ENCODE results near the gene R3HCC1L. TPM values are rescaled to one million over a fixed set of nuclear protein-coding genes. Genes with fewer than 3 reads are reported as not detected.

R3HCC1L gene
- total and polyA plus RNA-seq, 2 of the 4 experiments (the other 2 are of a cell fraction): 8.3 to 14.7 TPM

GRCh38 chr10:98098247-98098646 is 36.2 kb upstream of the R3HCC1L start:
- Histone ChIP-seq H2BK15ac (ENCODE audit: low read depth, low read length) (no peak overlapping the region), H3K79me1 (ENCODE audit: low read depth in 1 of 2, low read length in 2 of 2) (no peaks in the 10 kb centered on the region), H3K9me1 (ENCODE audit: insufficient read depth, low read length) (no peaks in the 10 kb centered on the region), H2AK5ac (ENCODE audit: low read depth, low read length) (no peak overlapping the region), H2AFZ (replicated peaks; ENCODE audit: low read length, poor library complexity) (no peak overlapping the region), H4K91ac (ENCODE audit: insufficient read depth, low read depth, low read length) (no peak overlapping the region), H3K36me3 (ENCODE audit: control insufficient read depth, insufficient read depth, low read length) (no peaks in the 10 kb centered on the region), H2BK20ac (ENCODE audit: low read depth, low read length) (no peak overlapping the region), H3K4me2 (ENCODE audit: low read depth, low read length) (no peak overlapping the region), H3K56ac (ENCODE audit: extremely low read depth, insufficient read depth, low read length) (no peak overlapping the region), H2AK9ac (replicated peaks; ENCODE audit: low read depth, low read length, poor library complexity) (no peak overlapping the region), H2BK5ac (ENCODE audit: low read depth, low read length, poor library complexity, severe bottlenecking) (no peak overlapping the region), H3K4me1 (ENCODE audit: control insufficient read depth, insufficient read depth, low read length) (no peaks in the 10 kb centered on the region), H3K4ac (ENCODE audit: low read depth, low read length) (no peak overlapping the region), H3K18ac (ENCODE audit: low read depth, low read length) (no peak overlapping the region), H3K4me3 (ENCODE audit: insufficient read depth, low read depth, low read length) (no peak overlapping the region), H3K14ac (replicated peaks; ENCODE audit: low read depth, low read length) (no peak overlapping the region), H3K9ac (ENCODE audit: low read depth, low read length) (no peak overlapping the region), H4K5ac (ENCODE audit: low read depth, low read length) (no peak overlapping the region), H3K9me3 (ENCODE audit: control insufficient read depth, insufficient read depth, low read length) (no peaks in the 10 kb centered on the region), H3K27ac (ENCODE audit: insufficient read depth, low read length) (no peak overlapping the region), H2BK120ac (ENCODE audit: low read depth, low read length) (no peak overlapping the region), H4K20me1 (ENCODE audit: insufficient read depth, low read length) (no peaks in the 10 kb centered on the region), H3K27me3 (ENCODE audit: control insufficient read depth, insufficient read depth, low read length) (peaks cover 2% of the 10 kb centered on the region; the same call in 1 of the 2 replicates), H4K8ac (ENCODE audit: low read depth in 2 of 2, low read length in 2 of 2) (no peak overlapping the region), H3K23ac (ENCODE audit: low read depth, low read length) (no peak overlapping the region)
- in situ Hi-C loops (cut with MboI; ENCODE audit: low sequenced_read_pairs) (no loop called here), dilution Hi-C loops (cut with HindIII; ENCODE audit: low sequenced_read_pairs, unreplicated experiment) (no loop called here), intact Hi-C loops (cut with micrococcal nuclease) (no loop called here)
- DNase-seq: no peak
- CTCF ChIA-PET: no interaction called here
- no peak for ATAC-seq (ENCODE audit: low read depth)
- POLR2A ChIA-PET (ENCODE audit: unreplicated experiment): no interaction called here
- no TSS peak for BruUV-seq (replicated peaks)
- TF ChIP-seq SMC3 (IDR thresholded peaks at IDR 0.05; ENCODE audit: low read depth, low read length) (no peak), RFX5 (IDR thresholded peaks at IDR 0.05; ENCODE audit: low read depth, low read length) (no peak), POLR2A (IDR thresholded peaks at IDR 0.05; ENCODE audit: low read depth, low read length) (no peak), MAFK (IDR thresholded peaks at IDR 0.05; ENCODE audit: low read depth, low read length) (no peak), RCOR1 (IDR thresholded peaks at IDR 0.05; ENCODE audit: insufficient replicate concordance, low read length) (no peak), MXI1 (IDR thresholded peaks at IDR 0.05; ENCODE audit: borderline replicate concordance, low read depth, low read length) (no peak), MAZ (IDR thresholded peaks at IDR 0.05; ENCODE audit: borderline replicate concordance, low read depth, low read length) (no peak), ELK1 (IDR thresholded peaks at IDR 0.05; ENCODE audit: borderline replicate concordance, low read depth, low read length) (no peak)
- 40% methylated on average over 1 of the region's 6 CpGs; no CpG with 5 or more reads in 1 of the 2 experiments for WGBS, 2 experiments (ENCODE audit: extremely low coverage in 2 of 2, insufficient read length in 1 of 2)
